ENCODE results near the gene SHISA5.
"Not testable (repeated sequence)": the region's sequence is repeated elsewhere in the genome, so short reads cannot be mapped to it uniquely, and the experiment has no call there.

- TF ChIP-seq, protein P1, sequence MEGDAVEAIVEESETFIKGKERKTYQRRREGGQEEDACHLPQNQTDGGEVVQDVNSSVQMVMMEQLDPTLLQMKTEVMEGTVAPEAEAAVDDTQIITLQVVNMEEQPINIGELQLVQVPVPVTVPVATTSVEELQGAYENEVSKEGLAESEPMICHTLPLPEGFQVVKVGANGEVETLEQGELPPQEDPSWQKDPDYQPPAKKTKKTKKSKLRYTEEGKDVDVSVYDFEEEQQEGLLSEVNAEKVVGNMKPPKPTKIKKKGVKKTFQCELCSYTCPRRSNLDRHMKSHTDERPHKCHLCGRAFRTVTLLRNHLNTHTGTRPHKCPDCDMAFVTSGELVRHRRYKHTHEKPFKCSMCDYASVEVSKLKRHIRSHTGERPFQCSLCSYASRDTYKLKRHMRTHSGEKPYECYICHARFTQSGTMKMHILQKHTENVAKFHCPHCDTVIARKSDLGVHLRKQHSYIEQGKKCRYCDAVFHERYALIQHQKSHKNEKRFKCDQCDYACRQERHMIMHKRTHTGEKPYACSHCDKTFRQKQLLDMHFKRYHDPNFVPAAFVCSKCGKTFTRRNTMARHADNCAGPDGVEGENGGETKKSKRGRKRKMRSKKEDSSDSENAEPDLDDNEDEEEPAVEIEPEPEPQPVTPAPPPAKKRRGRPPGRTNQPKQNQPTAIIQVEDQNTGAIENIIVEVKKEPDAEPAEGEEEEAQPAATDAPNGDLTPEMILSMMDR (IDR thresholded peaks at IDR 0.05), result not testable (repeated sequence)
- TF ChIP-seq POLR2A (IDR thresholded peaks at IDR 0.05), result not testable (repeated sequence)
Observed at GRCh38 chr3:48480891-48481290, 23.1 kb downstream of the SHISA5 start.

Data from right lobe of liver (tissue), 4 donors.